ENCODE results near the gene CHCHD10. TPM values are rescaled to one million over a fixed set of nuclear protein-coding genes. Genes with fewer than 3 reads are reported as not detected.

Gene CHCHD10
- total and polyA plus RNA-seq, 2 of the 8 experiments (the other 6 are each of a cell fraction or from before 2014, with no cell fraction given) = 58.3 to 94.5 TPM

- H3K27ac ChIP-seq (ENCODE audit: low read depth, low read length) = peak within 1 kb of the TSS; percentile 78
- no peak for FAIRE-seq
- no peaks in the 10 kb centered on the region for H3K79me1 ChIP-seq (ENCODE audit: low read depth, low read length)
- TF ChIP-seq TAF1 (IDR thresholded peaks at IDR 0.05; ENCODE audit: low read depth, low read length) (peak; percentile 75), YY1 (IDR thresholded peaks at IDR 0.05; ENCODE audit: low read depth, low read length) (0 out of 2 replicates have a peak, but pooled peaks have one; percentile 12), FOSL1 (IDR thresholded peaks at IDR 0.05; ENCODE audit: insufficient read depth, low read depth, low read length) (no peak), RBBP5 (IDR thresholded peaks at IDR 0.05; ENCODE audit: borderline replicate concordance, low read depth, low read length) (peak; percentile 81; the same call in 1 of the 2 replicates), SP2 (IDR thresholded peaks at IDR 0.05; ENCODE audit: low read length) (peak; percentile 73), CREB1 (IDR thresholded peaks at IDR 0.05) (peak; percentile 62; the same call in 1 of the 2 replicates), ATF2 (IDR thresholded peaks at IDR 0.05; ENCODE audit: low read length) (no peak), SIN3A (conservative IDR thresholded peaks at IDR 0.05 in 1 of 2, IDR thresholded peaks at IDR 0.05 in 1 of 2; ENCODE audit: low read depth in 1 of 2, low read length in 2 of 2) (peak; percentile 27 to 31; a peak in 1 of 4 replicates), TCF12 (IDR thresholded peaks at IDR 0.05; ENCODE audit: low read depth, low read length) (no peak), EZH2 (IDR thresholded peaks at IDR 0.05; ENCODE audit: low read depth, low read length, severe bottlenecking) (no peak)
Observed at GRCh38 chr22:23750714-23751440, 16.9 kb downstream of the CHCHD10 start, which contains the start of gene ZNF70. ZNF70 (minus strand) TSS chr22:23751112; CDS start chr22:23745140, 5,972 bp downstream.

More at GRCh38 chr22:23750714-23751440, 16.9 kb downstream of the CHCHD10 start, which contains the start of gene ZNF70:
- DNase-seq (ENCODE audit: low read depth in 1 of 2, low spot score in 2 of 2) = peak in 1 of 2 experiments; percentile 90
- Histone ChIP-seq H3K27me3 (replicated peaks in 1 of 4; ENCODE audit: control insufficient read depth in 3 of 4, extremely low read depth in 1 of 4, insufficient read depth in 3 of 4, low read length in 3 of 4) (no peaks in the 10 kb centered on the region), H2BK5ac (ENCODE audit: low read depth, low read length) (peak within 1 kb of the TSS; percentile 87), H3K23me2 (ENCODE audit: low read depth, low read length) (peaks cover 11% of the 10 kb centered on the region; the same call in 1 of the 2 replicates), H2AFZ (ENCODE audit: low read length) (peak within 1 kb of the TSS; percentile 78; the same call in 1 of the 2 replicates), H3K36me3 (ENCODE audit: control insufficient read depth in 2 of 4, insufficient read depth in 4 of 4, low read length in 3 of 4) (no peaks in the 10 kb centered on the region), H3K14ac (ENCODE audit: insufficient read length) (no peak within 1 kb of the TSS), H4K20me1 (replicated peaks in 1 of 2; ENCODE audit: control insufficient read depth in 1 of 2, insufficient read depth in 2 of 2, low read length in 2 of 2) (no peaks in the 10 kb centered on the region), H2BK20ac (ENCODE audit: low read length) (no peak within 1 kb of the TSS), H3K4ac (replicated peaks; ENCODE audit: insufficient read length, low read depth, low read length) (peak within 1 kb of the TSS; percentile 99), H3K4me1 (replicated peaks in 1 of 4; ENCODE audit: control insufficient read depth in 3 of 4, insufficient read depth in 4 of 4, low read length in 3 of 4) (peaks cover 0 to 6% (median 2%) of the 10 kb centered on the region in 4 experiments; a peak in 3 of 7 replicates), H3K4me2 (ENCODE audit: insufficient read depth in 1 of 2, low read depth in 2 of 2, low read length in 2 of 2) (peak within 1 kb of the TSS; percentile 74 to 95), H3K56ac (replicated peaks; ENCODE audit: insufficient read length, low read depth, low read length) (peak within 1 kb of the TSS; percentile 86), H3K9me3 (ENCODE audit: insufficient read depth in 2 of 2, low read depth in 1 of 2, low read length in 1 of 2) (no peaks in the 10 kb centered on the region), H4K8ac (ENCODE audit: extremely low read depth, insufficient read depth, low read length) (peak within 1 kb of the TSS; percentile 99), H3K9ac (replicated peaks in 1 of 4; ENCODE audit: extremely low read depth in 1 of 4, low read depth in 3 of 4, low read length in 3 of 4) (peak within 1 kb of the TSS; percentile 71 to 78 (median 73)), H2BK15ac (ENCODE audit: low read length) (peak within 1 kb of the TSS; percentile 97; the same call in 1 of the 2 replicates), H4K5ac (ENCODE audit: insufficient read length, low read depth, low read length) (peak within 1 kb of the TSS; percentile 98), H3K4me3 (ENCODE audit: extremely low read depth in 1 of 4, insufficient read depth in 2 of 4, low read depth in 3 of 4, low read length in 4 of 4) (peak within 1 kb of the TSS; percentile 59 to 83 (median 78)), H2BK120ac (replicated peaks; ENCODE audit: low read depth, low read length) (no peak within 1 kb of the TSS), H3K18ac (ENCODE audit: extremely low read depth, low read length) (peak within 1 kb of the TSS; percentile 87), H3K79me2 (ENCODE audit: control insufficient read depth in 1 of 2, insufficient read depth in 2 of 2, low read length in 2 of 2) (no peaks in the 10 kb centered on the region), H2AK5ac (ENCODE audit: low read depth, low read length) (no peak within 1 kb of the TSS), H3K23ac (ENCODE audit: insufficient read length) (no peak within 1 kb of the TSS), H2BK12ac (ENCODE audit: low read depth, low read length) (peak within 1 kb of the TSS; percentile 68; the same call in 1 of the 2 replicates), H4K91ac (replicated peaks; ENCODE audit: insufficient read length, low read length) (peak within 1 kb of the TSS; percentile 98)
- ChIA-PET CTCF (ENCODE audit: partially characterized antibody) (interaction anchor here (0.5 to 1.7 kb wide), 2 partner anchors 18 to 26 kb away, joined by 3 to 5 read pairs; partner anchors contain the start of gene CHCHD10), POLR2A (ENCODE audit: partially characterized antibody) (interaction anchor here (0.9 to 2.3 kb wide), 6 partner anchors 13 to 98 kb away, joined by 3 to 8 read pairs (median 3); partner anchors contain the start of gene CHCHD10)
- 1% methylated on average over 18 of the region's 78 CpGs; no CpG with 5 or more reads in 1 of the 2 experiments for WGBS, 2 experiments (ENCODE audit: extremely low coverage in 1 of 2, insufficient coverage in 1 of 2, insufficient read length in 1 of 2, insufficient replicate concordance in 2 of 2, low coverage in 1 of 2, low lambda C conversion rate in 2 of 2, missing lambda C conversion rate in 1 of 2)
